Measurements from ENCODE around the gene TLCD2. TPM values are rescaled to one million over a fixed set of nuclear protein-coding genes. Genes with fewer than 3 reads are reported as not detected.

The TLCD2 gene
- total RNA-seq, 1 experiment from 2014 or later, result 1.5 TPM

- no peak overlapping the region for H2BK5ac ChIP-seq (ENCODE audit: insufficient read length, low read length)
- Mint-ChIP-seq H3K9me3 (no peaks in the 10 kb centered on the region; a peak in 1 of 5 replicates), H3K27me3 (ENCODE audit: low read depth) (peaks cover 2% of the 10 kb centered on the region; the same call in 1 of the 2 replicates), H3K36me3 (ENCODE audit: insufficient read depth in 1 of 3, low read depth in 3 of 3) (peaks cover 0 to 2% (median 0%) of the 10 kb centered on the region in 3 experiments; a peak in 2 of 7 replicates), H3K4me3 (peak overlapping the region; percentile 88 to 94), H3K4me1 (peaks cover 18 to 24% of the 10 kb centered on the region in 2 experiments), H3K27ac (peak overlapping the region; percentile 55 to 100 (median 77); a peak in 3 of 7 replicates)
- peaks cover 1% of the 10 kb centered on the region; the same call in 1 of the 2 replicates for H3K4me1 ChIP-seq (ENCODE audit: insufficient read depth, low read length)
- no peak overlapping the region for H3K56ac ChIP-seq (ENCODE audit: insufficient read length, low read depth, low read length)
- H2BK15ac ChIP-seq (ENCODE audit: low read depth, low read length), result no peak overlapping the region
- H3T11ph ChIP-seq (ENCODE audit: low read length), result no peak overlapping the region
- H2AK5ac ChIP-seq (ENCODE audit: insufficient read length, low read length), result no peak overlapping the region
- H2BK120ac ChIP-seq (ENCODE audit: low read depth, low read length, poor library complexity, severe bottlenecking), result no peak overlapping the region
- no peak overlapping the region for H4K8ac ChIP-seq (replicated peaks; ENCODE audit: insufficient read length, low read depth, low read length)
- no peak overlapping the region for H4K91ac ChIP-seq (ENCODE audit: insufficient read length, low read depth, low read length)
- no peak overlapping the region for H2BK20ac ChIP-seq (ENCODE audit: low read depth, low read length, poor library complexity, severe bottlenecking)
- no peak overlapping the region for H3K4ac ChIP-seq (ENCODE audit: low read depth, low read length)
- no peak overlapping the region for H3K27ac ChIP-seq (ENCODE audit: insufficient read length, low read depth, low read length)
- H2AFZ ChIP-seq (ENCODE audit: low read length), result no peak overlapping the region
- no peak overlapping the region for H3K4me2 ChIP-seq (ENCODE audit: insufficient read depth, insufficient read length, low read length)
- peaks cover 22% of the 10 kb centered on the region for H3K23me2 ChIP-seq (ENCODE audit: insufficient read length, low read depth, low read length, poor library complexity, severe bottlenecking)
- peak; percentile 27 for DNase-seq
- H3K18ac ChIP-seq (ENCODE audit: insufficient read length, low read depth, low read length), result no peak overlapping the region
- no peaks in the 10 kb centered on the region for H3K79me1 ChIP-seq (ENCODE audit: insufficient read depth, low read depth, low read length, poor library complexity, severe bottlenecking)
- no peak overlapping the region for H3K9ac ChIP-seq (ENCODE audit: extremely low read depth, insufficient read length, low read length)
- no peaks in the 10 kb centered on the region for H3K79me2 ChIP-seq (ENCODE audit: insufficient read depth, low read length)
- H3K23ac ChIP-seq (ENCODE audit: insufficient read length, low read depth, low read length), result no peak overlapping the region
- WGBS (ENCODE audit: extremely low coverage, insufficient read length, low lambda C conversion rate), result no CpG with 5 or more reads among the region's 19 CpGs
- no peak overlapping the region for H4K5ac ChIP-seq (ENCODE audit: insufficient read length, low read depth, low read length)
- H4K20me1 ChIP-seq (ENCODE audit: control insufficient read depth, insufficient read depth, insufficient read length), result no peaks in the 10 kb centered on the region
- peak overlapping the region; percentile 12 for H2BK12ac ChIP-seq (ENCODE audit: insufficient read length, low read depth, low read length)
- H3K9me3 ChIP-seq (ENCODE audit: control insufficient read depth, low read depth, low read length), result no peaks in the 10 kb centered on the region
- TF ChIP-seq, protein P1, sequence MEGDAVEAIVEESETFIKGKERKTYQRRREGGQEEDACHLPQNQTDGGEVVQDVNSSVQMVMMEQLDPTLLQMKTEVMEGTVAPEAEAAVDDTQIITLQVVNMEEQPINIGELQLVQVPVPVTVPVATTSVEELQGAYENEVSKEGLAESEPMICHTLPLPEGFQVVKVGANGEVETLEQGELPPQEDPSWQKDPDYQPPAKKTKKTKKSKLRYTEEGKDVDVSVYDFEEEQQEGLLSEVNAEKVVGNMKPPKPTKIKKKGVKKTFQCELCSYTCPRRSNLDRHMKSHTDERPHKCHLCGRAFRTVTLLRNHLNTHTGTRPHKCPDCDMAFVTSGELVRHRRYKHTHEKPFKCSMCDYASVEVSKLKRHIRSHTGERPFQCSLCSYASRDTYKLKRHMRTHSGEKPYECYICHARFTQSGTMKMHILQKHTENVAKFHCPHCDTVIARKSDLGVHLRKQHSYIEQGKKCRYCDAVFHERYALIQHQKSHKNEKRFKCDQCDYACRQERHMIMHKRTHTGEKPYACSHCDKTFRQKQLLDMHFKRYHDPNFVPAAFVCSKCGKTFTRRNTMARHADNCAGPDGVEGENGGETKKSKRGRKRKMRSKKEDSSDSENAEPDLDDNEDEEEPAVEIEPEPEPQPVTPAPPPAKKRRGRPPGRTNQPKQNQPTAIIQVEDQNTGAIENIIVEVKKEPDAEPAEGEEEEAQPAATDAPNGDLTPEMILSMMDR (conservative IDR thresholded peaks at IDR 0.05), result no peak
- H3K14ac ChIP-seq (ENCODE audit: insufficient read depth, low read length), result no peak overlapping the region
- no peaks in the 10 kb centered on the region for H3K27me3 ChIP-seq (ENCODE audit: insufficient read depth, low read length)
Measured at GRCh38 chr17:1718362-1719165, 8.4 kb upstream of the TLCD2 start.

Measured in H9 (cell line).